HG03442 (cell line): ENCODE results near the gene SLC25A14.

Experiments used
- ATAC-seq: cut with Tn5 transposase; IDR thresholded peaks from one replicate; pipeline ENCODE4 v1.9.1; 2021; ENCODE audit warnings: mild to moderate bottlenecking, moderate library complexity; ENCODE audit not compliant: unreplicated experiment

Gene SLC25A14

GRCh38 chrX:130378024-130378669 lies 38.4 kb downstream of the SLC25A14 start:
- ATAC-seq: no peak

DNA sequence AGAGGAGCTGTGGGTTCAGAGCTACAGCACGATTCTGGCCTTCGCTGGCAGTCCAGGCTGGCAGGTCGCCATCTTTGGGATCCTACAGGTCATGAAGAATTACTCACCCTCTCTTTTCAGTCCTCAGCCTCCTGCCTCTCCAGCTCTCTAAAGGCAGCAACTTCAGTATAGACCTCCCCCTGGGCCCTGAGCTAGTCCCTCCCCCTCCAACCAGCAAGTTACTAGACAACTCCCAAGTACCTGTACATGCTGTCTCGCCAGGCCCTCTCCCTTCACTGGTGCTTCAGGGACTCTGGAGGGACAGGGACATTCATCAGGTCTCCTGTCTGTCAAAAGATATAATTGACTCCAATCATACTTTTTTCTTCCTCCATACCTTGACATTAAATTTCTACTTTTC lies 45.8 kb downstream of the SLC25A14 start, which contains the start of gene GPR119:
GPR119 (minus strand) TSS at position 155 of the 400 bp plus-strand sequence. CDS start 227 bp downstream, outside the sequence.
- no peak for ATAC-seq

- ATAC-seq: no peak
Measured at GRCh38 chrX:130386408-130386808, 46.7 kb downstream of the SLC25A14 start.

DNA sequence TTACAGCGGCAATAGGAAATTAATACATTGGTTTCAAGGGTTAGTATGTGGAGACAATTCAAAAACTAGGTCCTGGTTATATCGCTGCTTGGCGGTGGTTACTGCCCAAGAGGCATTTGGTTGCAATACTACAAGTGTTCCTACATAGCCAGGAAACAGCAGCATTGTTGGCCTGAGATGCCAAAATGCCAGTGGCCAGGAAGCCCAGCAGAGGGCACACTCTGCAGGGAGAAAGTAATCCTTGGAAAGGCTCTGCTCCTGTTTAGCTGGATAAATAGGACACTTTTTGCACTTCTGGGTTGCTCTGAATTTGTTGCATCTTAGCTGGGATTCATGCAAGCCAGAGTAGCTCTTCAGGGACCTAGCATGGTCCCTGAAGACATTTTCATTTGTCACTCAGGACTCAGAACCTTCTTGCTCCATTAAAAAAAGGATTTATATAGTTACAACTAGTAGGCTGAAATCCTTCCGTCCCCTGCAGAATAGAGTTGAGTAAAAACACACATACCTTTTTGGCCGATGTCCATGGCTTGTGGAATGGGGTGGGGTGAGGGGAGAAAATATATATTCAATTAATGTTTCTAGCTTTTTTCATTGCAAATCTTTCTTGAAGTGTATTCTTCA lies 53.8 kb downstream of the SLC25A14 start:
- no peak for ATAC-seq

DNA sequence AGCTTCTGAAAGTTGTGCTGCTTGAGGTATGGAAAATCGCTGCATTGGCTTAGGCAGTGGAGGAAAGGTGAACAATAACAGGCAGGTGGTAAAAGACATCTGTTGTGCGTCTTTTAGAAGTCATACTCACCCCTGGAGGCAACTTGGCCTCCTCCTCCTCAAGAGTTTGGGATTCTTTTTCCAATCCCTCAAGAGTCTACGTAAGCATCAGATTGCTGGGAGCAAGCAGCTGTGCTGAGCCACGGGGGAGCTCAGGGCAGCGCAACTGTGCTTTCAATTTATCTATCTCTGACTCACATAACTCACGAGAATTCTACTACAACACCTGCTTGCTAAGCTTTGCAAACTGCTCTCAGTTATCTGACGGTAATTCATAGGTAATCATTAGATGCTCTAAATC lies 55.6 kb downstream of the SLC25A14 start:
- no peak for ATAC-seq

- peak; percentile 96 for ATAC-seq
Measured at GRCh38 chrX:130401415-130402207, 61.9 kb downstream of the SLC25A14 start, which contains the start of gene RBMX2. TSS of gene RBMX2 (plus strand) at chrX:130401987. CDS start at chrX:130402033, 46 bp downstream.

DNA sequence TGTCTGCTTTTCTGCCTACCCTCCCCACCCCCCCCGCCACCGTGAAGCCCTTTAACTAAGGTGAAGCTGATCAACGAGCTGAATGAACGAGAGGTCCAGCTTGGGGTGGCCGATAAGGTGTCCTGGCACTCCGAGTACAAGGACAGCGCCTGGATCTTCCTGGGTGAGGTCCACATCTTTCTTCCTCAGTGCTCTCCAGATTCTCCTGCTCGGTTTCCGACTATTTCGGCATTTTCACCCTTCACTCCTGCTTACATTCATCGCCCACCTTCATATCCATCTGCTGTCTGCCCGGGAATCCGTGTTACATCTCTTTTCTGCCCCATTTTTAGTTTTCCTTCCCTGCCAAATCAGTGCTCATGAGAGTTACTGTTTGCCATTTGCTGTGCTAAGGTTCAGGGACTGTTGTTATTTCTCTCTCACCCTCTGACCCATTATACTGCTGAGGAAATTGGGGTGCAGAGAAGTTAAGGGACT lies 62.5 kb downstream of the SLC25A14 start:
- no peak for ATAC-seq

- no peak for ATAC-seq
Measured at GRCh38 chrX:130413415-130413814, 73.7 kb downstream of the SLC25A14 start.

GRCh38 chrX:130414800-130415199 lies 75.1 kb downstream of the SLC25A14 start:
- no peak for ATAC-seq

GRCh38 chrX:130415201-130415600 lies 75.5 kb downstream of the SLC25A14 start:
- ATAC-seq: no peak

- ATAC-seq: no peak
Measured at GRCh38 chrX:130416785-130417184, 77.1 kb downstream of the SLC25A14 start.

GRCh38 chrX:130418066-130418465 lies 78.3 kb downstream of the SLC25A14 start:
- ATAC-seq: no peak

- ATAC-seq: no peak
Measured at GRCh38 chrX:130418740-130419139, 79.0 kb downstream of the SLC25A14 start.

- no peak for ATAC-seq
Measured at GRCh38 chrX:130419263-130419662, 79.5 kb downstream of the SLC25A14 start.
